ENCODE measurements around the gene PROM2.

DNA sequence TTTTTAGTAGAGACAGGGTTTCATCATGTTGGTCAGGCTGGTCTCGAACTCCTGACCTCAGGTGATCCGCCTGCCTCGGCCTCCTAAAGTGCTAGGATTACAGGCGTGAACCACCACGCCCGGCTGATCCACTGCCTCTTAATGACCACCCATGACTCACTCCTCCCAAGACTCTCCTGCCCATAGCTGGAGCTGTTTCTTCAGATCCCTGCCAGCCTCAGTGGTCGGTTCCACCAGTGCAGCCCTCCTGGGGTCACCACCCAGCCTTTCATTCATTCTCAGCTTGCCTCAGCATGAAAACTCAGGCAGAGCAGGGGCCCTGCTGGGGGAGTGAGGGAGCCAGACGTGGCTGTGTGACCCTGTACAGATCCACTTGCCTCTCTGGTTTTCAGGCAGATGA lies 35.4 kb downstream of the PROM2 start:
- TF ChIP-seq, protein P1, sequence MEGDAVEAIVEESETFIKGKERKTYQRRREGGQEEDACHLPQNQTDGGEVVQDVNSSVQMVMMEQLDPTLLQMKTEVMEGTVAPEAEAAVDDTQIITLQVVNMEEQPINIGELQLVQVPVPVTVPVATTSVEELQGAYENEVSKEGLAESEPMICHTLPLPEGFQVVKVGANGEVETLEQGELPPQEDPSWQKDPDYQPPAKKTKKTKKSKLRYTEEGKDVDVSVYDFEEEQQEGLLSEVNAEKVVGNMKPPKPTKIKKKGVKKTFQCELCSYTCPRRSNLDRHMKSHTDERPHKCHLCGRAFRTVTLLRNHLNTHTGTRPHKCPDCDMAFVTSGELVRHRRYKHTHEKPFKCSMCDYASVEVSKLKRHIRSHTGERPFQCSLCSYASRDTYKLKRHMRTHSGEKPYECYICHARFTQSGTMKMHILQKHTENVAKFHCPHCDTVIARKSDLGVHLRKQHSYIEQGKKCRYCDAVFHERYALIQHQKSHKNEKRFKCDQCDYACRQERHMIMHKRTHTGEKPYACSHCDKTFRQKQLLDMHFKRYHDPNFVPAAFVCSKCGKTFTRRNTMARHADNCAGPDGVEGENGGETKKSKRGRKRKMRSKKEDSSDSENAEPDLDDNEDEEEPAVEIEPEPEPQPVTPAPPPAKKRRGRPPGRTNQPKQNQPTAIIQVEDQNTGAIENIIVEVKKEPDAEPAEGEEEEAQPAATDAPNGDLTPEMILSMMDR (IDR thresholded peaks at IDR 0.05), result no peak
- no peak for TF ChIP-seq POLR2A (IDR thresholded peaks at IDR 0.05)
